ENCODE measurements around the gene TRIM27. TPM values are rescaled to one million over a fixed set of nuclear protein-coding genes. Genes with fewer than 3 reads are reported as not detected.

TRIM27 gene
- total RNA-seq, 2 donors from 2014 or later = 22.3 to 28.5 TPM

DNA sequence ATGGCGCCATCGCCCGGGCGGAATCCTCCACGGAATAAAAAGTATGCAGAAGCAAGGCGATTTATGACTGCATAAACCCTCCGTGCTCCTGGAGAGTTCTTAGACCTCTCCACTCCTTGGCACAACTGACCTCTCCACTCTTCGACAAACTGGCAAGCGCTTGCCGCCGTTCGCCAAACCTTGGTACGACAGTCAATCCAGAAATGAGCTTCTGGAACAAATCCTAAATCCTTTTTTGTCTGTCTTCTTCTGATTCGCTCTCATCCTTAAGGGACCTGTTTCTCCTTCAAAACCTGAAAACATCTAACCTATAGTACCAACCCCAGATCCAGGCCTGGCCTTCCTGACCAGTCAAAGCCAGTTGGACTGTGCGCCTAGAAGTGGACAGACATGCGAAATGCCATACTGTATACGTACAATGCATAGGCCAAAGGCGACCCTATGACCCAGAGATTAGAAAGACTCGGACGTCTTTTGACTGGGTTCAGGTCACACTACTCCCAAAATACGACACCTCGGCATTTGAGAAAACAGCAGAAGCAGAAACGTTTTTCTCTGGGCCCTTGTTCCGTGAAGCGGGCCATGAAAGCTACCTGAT is 59.4 kb downstream of the TRIM27 start:
- Histone ChIP-seq H3K4me1 (peaks cover 0 to 6% of the 10 kb centered on the region in 2 donors), H3K4me3 (peak overlapping the region; percentile 66 to 68), H3K36me3 (no peaks in the 10 kb centered on the region), H3K9me3 (peaks cover 0 to 8% of the 10 kb centered on the region in 2 donors), H3K27me3 (no peaks in the 10 kb centered on the region), H3K27ac (peak overlapping the region in 1 of 2 donors; percentile 72)
- DNase-seq (ENCODE audit: low spot score) = no peak
- TF ChIP-seq, protein P1, sequence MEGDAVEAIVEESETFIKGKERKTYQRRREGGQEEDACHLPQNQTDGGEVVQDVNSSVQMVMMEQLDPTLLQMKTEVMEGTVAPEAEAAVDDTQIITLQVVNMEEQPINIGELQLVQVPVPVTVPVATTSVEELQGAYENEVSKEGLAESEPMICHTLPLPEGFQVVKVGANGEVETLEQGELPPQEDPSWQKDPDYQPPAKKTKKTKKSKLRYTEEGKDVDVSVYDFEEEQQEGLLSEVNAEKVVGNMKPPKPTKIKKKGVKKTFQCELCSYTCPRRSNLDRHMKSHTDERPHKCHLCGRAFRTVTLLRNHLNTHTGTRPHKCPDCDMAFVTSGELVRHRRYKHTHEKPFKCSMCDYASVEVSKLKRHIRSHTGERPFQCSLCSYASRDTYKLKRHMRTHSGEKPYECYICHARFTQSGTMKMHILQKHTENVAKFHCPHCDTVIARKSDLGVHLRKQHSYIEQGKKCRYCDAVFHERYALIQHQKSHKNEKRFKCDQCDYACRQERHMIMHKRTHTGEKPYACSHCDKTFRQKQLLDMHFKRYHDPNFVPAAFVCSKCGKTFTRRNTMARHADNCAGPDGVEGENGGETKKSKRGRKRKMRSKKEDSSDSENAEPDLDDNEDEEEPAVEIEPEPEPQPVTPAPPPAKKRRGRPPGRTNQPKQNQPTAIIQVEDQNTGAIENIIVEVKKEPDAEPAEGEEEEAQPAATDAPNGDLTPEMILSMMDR (IDR thresholded peaks at IDR 0.05) = peak in 1 of 2 donors; percentile 9

- Histone ChIP-seq H3K27me3 (no peaks in the 10 kb centered on the region), H3K4me1 (peaks cover 0 to 6% of the 10 kb centered on the region in 2 donors), H3K27ac (peak overlapping the region; percentile 41 to 72), H3K4me3 (peak overlapping the region; percentile 66 to 68), H3K9me3 (peaks cover 0 to 8% of the 10 kb centered on the region in 2 donors), H3K36me3 (no peaks in the 10 kb centered on the region)
- DNase-seq (ENCODE audit: low spot score) = peak; percentile 87
- TF ChIP-seq, protein P1 (IDR thresholded peaks at IDR 0.05) = peak in 1 of 2 donors; percentile 28
Observed at GRCh38 chr6:28863604-28864325, 60.0 kb downstream of the TRIM27 start.

- TF ChIP-seq, protein P1 (IDR thresholded peaks at IDR 0.05) = no peak
- peaks cover 0 to 6% of the 10 kb centered on the region in 2 donors for H3K4me1 ChIP-seq
- H3K9me3 ChIP-seq = peaks cover 0 to 8% of the 10 kb centered on the region in 2 donors
- no peak overlapping the region for H3K4me3 ChIP-seq
- DNase-seq (ENCODE audit: low spot score) = no peak
- no peaks in the 10 kb centered on the region for H3K27me3 ChIP-seq
- no peaks in the 10 kb centered on the region for H3K36me3 ChIP-seq
- H3K27ac ChIP-seq = no peak overlapping the region
Observed at GRCh38 chr6:28862077-28862476, 61.7 kb downstream of the TRIM27 start.

GRCh38 chr6:28861339-28861738 is 62.4 kb downstream of the TRIM27 start:
- H3K36me3 ChIP-seq = no peaks in the 10 kb centered on the region
- no peak overlapping the region for H3K4me3 ChIP-seq
- H3K27ac ChIP-seq = no peak overlapping the region
- no peaks in the 10 kb centered on the region for H3K27me3 ChIP-seq
- TF ChIP-seq, protein P1 (IDR thresholded peaks at IDR 0.05) = no peak
- H3K9me3 ChIP-seq = peaks cover 0 to 8% of the 10 kb centered on the region in 2 donors
- no peak for DNase-seq (ENCODE audit: low spot score)
- peaks cover 0 to 6% of the 10 kb centered on the region in 2 donors for H3K4me1 ChIP-seq

DNA sequence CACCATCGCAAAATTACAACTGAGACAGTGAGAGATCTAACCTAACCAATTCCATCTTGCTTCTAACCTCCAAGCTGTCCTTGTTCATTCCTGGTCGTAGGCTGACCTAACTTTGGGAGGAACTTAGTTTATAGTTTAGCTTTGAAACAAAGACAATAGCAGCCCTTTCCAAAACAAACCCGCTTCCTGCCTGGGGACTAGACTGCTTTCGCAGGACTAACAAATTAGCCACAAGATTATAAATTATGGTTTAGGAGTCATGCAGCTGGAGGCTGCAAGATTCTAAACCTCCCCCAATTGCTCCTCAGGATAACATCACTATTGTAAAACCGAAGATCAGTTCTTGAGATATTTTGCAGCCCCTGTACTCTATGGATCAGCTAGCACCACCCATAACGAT is 63.2 kb downstream of the TRIM27 start:
- Histone ChIP-seq H3K36me3 (no peaks in the 10 kb centered on the region), H3K27ac (no peak overlapping the region), H3K4me1 (peaks cover 0 to 6% of the 10 kb centered on the region in 2 donors), H3K27me3 (no peaks in the 10 kb centered on the region), H3K4me3 (no peak overlapping the region), H3K9me3 (peaks cover 0 to 10% of the 10 kb centered on the region in 2 donors)
- TF ChIP-seq, protein P1 (IDR thresholded peaks at IDR 0.05) = no peak
- DNase-seq (ENCODE audit: low spot score) = no peak
